Measurements from ENCODE around the gene CASP6. TPM values are rescaled to one million over a fixed set of nuclear protein-coding genes. Genes with fewer than 3 reads are reported as not detected.

The CASP6 gene
- total and polyA plus RNA-seq, 8 donors: 6.4 to 18.6 (median 10.3) TPM

- no peak overlapping the region for H3K4me3 ChIP-seq
- no peak for ATAC-seq
- no peaks in the 10 kb centered on the region for H3K27me3 ChIP-seq
- DNase-seq: no peak
- peaks cover 0 to 9% (median 8%) of the 10 kb centered on the region in 3 donors for H3K4me1 ChIP-seq
- intact Hi-C loops (cut with DNase I): no loop called here
- FAIRE-seq: no peak
- H3K27ac ChIP-seq: no peak overlapping the region
- H3K9me3 ChIP-seq: no peaks in the 10 kb centered on the region
- peaks cover 0 to 4% (median 0%) of the 10 kb centered on the region in 3 donors for H3K36me3 ChIP-seq
- TF ChIP-seq CTCF (IDR thresholded peaks at IDR 0.05): no peak
These were observed 19.1 kb upstream of the CASP6 start for GRCh38 chr4:109722357-109722756.

GRCh38 chr4:109721033-109721432, 17.8 kb upstream of the CASP6 start:
- no peak for TF ChIP-seq CTCF (IDR thresholded peaks at IDR 0.05)
- no peak for FAIRE-seq
- no peak overlapping the region for H3K27ac ChIP-seq
- H3K36me3 ChIP-seq: peaks cover 0 to 18% (median 5%) of the 10 kb centered on the region in 3 donors
- no peaks in the 10 kb centered on the region for H3K27me3 ChIP-seq
- no peaks in the 10 kb centered on the region for H3K9me3 ChIP-seq
- intact Hi-C loops (cut with DNase I): no loop called here
- DNase-seq: no peak
- peaks cover 0 to 9% (median 8%) of the 10 kb centered on the region in 3 donors for H3K4me1 ChIP-seq
- 98 to 99% methylated on average over 7 of the region's 7 CpGs for WGBS, 2 donors
- no peak for ATAC-seq
- no peak overlapping the region for H3K4me3 ChIP-seq

- no peak for FAIRE-seq
- no peak overlapping the region for H3K4me3 ChIP-seq
- no peak overlapping the region for H3K27ac ChIP-seq
- no peak for DNase-seq
- intact Hi-C loops (cut with DNase I): no loop called here
- WGBS, 2 donors: 48 to 74% methylated on average over 4 of the region's 4 CpGs
- no peak for TF ChIP-seq CTCF (IDR thresholded peaks at IDR 0.05)
- H3K27me3 ChIP-seq: no peaks in the 10 kb centered on the region
- ATAC-seq: no peak
- peaks cover 0 to 25% (median 5%) of the 10 kb centered on the region in 3 donors for H3K36me3 ChIP-seq
- no peaks in the 10 kb centered on the region for H3K9me3 ChIP-seq
- peaks cover 0 to 8% (median 6%) of the 10 kb centered on the region in 3 donors for H3K4me1 ChIP-seq
These were observed 16.4 kb upstream of the CASP6 start for GRCh38 chr4:109719604-109720003.

- 87% methylated on average over 1 of the region's 1 CpG for WGBS, 2 donors
- TF ChIP-seq CTCF (IDR thresholded peaks at IDR 0.05): no peak
- DNase-seq (no peak), FAIRE-seq (no peak), ATAC-seq (no peak)
- H3K27ac ChIP-seq: no peak overlapping the region
- H3K4me1 ChIP-seq: peaks cover 0 to 8% (median 6%) of the 10 kb centered on the region in 3 donors
- no peaks in the 10 kb centered on the region for H3K27me3 ChIP-seq
- H3K4me3 ChIP-seq: no peak overlapping the region
- intact Hi-C loops (cut with DNase I): no loop called here
- H3K36me3 ChIP-seq: peaks cover 0 to 28% (median 5%) of the 10 kb centered on the region in 3 donors
- H3K9me3 ChIP-seq: no peaks in the 10 kb centered on the region
These were observed 15.5 kb upstream of the CASP6 start for GRCh38 chr4:109718759-109719158.

- no peaks in the 10 kb centered on the region for H3K27me3 ChIP-seq
- ATAC-seq: no peak
These were observed 10.3 kb upstream of the CASP6 start for GRCh38 chr4:109713500-109713899.

More at GRCh38 chr4:109713500-109713899, 10.3 kb upstream of the CASP6 start:
- 89 to 92% methylated on average over 3 of the region's 3 CpGs for WGBS, 2 donors
- FAIRE-seq (no peak), DNase-seq (no peak)
- Histone ChIP-seq H3K27ac (no peak overlapping the region), H3K9me3 (no peaks in the 10 kb centered on the region), H3K36me3 (peaks cover 0 to 40% (median 7%) of the 10 kb centered on the region in 3 donors), H3K4me1 (peaks cover 0 to 4% (median 0%) of the 10 kb centered on the region in 3 donors), H3K4me3 (no peak overlapping the region)
- intact Hi-C loops (cut with DNase I): no loop called here
- no peak for TF ChIP-seq CTCF (IDR thresholded peaks at IDR 0.05)

Data from pancreas (tissue), 10 donors.